ENCODE results near the gene OTOF. TPM values are rescaled to one million over a fixed set of nuclear protein-coding genes. Genes with fewer than 3 reads are reported as not detected.
A peak's percentile ranks its signal among the peaks of the same experiment; 100 is the strongest.
"Not testable (repeated sequence)": the region's sequence is repeated elsewhere in the genome, so short reads cannot be mapped to it uniquely, and the experiment has no call there.

Gene OTOF
- total RNA-seq, 1 donor from 2014 or later, result not detected

DNA sequence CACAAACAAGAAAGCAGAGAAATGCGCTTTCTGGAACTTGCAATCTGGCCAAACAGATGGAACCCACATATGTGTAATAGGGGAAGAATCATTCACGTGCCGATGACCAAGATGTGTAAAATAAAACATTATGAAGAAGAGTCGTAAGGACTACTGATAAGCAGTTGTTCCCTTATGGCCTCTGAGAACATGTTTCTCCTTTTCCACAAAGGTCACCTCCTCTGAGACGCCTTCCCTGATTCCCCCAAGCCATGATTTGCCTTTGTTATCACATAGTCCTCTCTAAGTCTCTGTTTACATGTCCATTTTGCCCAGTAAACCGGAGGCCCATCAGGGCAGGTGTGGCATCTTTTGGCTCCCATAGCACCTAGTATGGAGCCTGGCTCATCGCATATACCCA, 8.0 kb downstream of the OTOF start:
- no peak for DNase-seq (ENCODE audit: low spot score)
- intact Hi-C loops (cut with DNase I), result no loop called here

DNA sequence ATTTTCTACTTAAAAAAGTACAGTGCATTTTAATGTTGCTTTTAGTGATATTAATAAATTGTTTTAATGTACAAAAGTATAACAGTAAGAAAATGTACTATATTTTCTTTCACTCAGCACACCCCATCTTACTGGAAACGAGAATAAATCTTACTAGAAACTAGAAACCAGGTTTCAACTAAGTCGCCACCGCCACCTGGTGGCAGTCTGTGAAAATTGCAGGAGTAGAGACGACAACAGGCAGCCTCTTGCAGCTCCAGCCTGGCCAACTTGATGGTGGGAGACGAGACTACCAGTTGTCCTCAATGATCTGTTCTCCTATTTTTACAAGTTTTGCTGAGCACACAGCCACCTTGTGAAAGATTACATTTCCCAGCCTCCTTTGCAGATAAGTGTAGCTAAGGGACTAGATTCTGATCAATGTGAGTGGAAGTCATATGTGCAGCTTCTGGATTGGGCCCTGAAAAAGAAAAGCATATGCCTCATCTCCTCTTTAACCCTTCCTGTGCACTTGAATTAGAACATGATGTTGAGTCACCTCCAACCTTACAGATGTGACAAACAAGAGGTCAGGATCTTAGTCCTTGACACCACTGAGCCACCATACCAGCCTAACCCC, 8.7 kb downstream of the OTOF start:
- DNase-seq (ENCODE audit: low spot score), result peak; percentile 83

DNA sequence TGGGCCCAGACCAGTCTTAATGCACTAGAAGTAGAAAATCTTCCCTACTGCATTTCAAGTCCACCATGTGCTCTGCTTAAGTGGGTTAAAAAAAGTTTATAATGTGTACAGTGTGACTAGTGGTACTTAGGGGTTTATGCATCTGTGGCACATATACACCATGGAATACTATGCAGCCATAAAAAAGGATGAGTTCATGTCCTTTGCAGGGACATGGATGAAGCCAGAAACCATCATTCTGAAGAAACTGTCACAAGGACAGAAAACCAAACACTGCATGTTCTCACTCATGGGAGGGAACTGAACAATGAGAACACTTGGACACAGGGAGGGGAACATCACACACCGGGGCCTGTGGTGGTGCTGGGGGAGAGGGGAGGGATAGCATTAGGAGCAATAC, 9.4 kb downstream of the OTOF start:
- DNase-seq (ENCODE audit: low spot score); intact Hi-C loops (cut with DNase I): not testable (repeated sequence)

More for the DNA sequence above, 8.7 kb downstream of the OTOF start:
- intact Hi-C loops (cut with DNase I), result no loop called here

- no peak for DNase-seq (ENCODE audit: low spot score)
- intact Hi-C loops (cut with DNase I), result no loop called here
Measured at GRCh38 chr2:26466662-26467310, 11.1 kb downstream of the OTOF start.

DNA sequence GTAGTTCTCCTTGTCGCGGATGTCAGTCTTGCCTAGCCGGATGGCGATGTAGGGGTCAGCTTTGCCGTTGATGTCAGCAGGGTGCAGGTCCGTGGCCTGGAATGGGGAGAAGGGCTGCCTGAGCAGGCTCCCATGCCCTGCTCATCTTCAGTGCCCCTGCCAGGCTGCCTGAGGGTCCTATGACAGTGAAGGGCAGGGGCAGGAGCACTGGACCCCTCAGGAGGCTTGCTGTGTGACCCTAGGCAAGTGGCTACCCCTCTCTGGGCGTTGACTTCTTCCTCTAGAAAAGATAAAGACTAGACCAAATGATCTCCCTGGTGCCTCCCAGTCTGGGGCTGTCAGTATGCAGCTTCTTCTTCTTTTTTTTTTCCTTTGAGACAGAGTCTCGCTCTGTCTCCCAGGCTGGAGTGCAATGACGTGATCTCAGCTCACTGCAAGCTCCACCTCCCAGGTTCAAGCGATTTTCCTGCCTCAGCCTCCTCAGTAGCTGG, 11.9 kb downstream of the OTOF start:
- intact Hi-C loops (cut with DNase I), result no loop called here
- DNase-seq (ENCODE audit: low spot score), result no peak

GRCh38 chr2:26465266-26465925, 12.5 kb downstream of the OTOF start:
- intact Hi-C loops (cut with DNase I), result no loop called here
- DNase-seq (ENCODE audit: low spot score), result no peak

DNA sequence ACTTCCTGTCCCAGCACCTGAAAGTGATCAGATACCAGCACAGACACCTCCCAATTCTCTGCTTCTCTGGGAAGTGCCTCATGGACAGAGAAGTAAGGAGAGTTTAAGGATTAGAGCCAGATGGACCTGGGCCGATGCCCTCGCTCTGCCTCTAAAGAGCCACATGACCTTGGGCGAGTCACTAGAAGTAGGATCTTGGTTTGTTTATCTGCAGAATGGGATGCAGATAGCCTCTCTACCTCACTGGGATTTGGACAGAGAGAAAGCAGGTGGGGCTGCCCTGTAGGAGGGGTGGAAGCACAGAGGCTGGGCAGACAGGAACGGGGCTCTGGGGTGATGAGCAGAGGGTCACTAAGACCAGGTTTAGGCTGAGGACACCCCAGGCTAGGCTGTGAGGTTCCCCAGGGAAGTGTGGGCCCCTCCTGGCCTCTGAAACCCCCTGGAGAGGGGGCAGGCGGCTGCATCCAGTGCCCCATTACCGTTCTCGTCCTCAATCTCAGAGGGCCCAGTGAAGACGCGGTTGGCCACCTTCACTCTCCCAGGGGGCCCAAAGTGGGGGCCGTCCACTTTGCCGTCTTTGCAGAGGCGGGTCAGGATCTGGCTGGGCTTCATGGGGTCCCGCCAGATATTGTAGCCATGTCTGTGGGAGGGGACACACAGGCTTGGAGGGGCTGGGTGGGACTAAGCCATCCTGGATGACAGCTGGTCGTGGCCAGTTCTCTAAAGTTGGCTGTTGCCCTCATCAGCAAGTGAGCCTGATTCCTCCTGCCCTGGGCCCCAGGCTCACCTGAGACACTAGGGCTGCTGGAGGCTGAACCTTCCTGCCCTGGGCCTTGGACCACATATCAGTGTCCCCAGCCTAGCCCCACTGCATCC, 13.3 kb downstream of the OTOF start:
- DNase-seq (ENCODE audit: low spot score), result peak; percentile 31
- intact Hi-C loops (cut with DNase I), result no loop called here

DNA sequence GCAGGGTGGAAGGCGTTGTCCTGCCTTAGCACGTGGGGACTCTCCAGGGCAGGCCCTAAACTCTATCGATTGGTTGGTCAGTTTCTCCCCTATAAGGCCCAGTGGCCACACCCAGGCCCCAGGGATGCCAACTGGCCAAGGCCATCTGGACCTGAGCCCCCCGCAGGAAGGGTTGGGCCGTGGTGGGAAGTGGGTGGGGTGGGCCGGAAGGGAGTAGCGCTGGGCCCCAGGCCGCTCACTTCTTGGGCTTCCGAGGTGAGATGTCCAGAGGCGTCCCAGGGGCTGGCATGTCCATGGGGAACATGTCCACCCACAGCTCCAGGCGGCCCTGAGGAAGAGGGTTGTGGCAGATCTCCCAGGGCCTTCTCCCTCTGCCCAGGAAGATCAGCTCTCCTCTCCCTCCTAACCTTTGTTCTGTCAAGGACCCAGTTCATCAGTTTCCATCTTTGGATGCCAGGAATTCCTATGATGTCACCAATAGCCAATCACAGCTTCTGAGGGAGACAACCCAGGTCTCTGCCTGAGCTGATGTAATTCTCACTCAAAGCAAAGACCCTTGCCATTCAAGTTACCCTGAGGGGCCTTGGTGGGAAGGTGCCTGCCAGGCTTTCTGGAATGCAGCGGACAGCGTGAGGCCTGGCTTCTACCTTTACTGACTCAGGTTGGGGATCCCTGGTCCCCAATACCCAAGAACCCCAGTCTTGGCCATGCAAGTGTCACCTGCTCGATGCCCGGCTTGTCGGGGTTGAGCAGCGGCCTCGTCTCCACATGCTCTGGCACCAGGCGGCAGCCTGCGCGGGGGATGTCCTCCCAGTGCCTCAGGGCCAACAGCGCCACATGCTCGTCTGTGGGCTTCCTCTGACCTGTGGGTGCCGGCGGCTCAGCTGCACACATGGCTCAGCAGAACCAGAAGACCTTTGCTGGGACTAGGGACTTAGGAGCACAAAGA, 14.4 kb downstream of the OTOF start:
- peak; percentile 62 for DNase-seq (ENCODE audit: low spot score)
- intact Hi-C loops (cut with DNase I), result no loop called here

DNA sequence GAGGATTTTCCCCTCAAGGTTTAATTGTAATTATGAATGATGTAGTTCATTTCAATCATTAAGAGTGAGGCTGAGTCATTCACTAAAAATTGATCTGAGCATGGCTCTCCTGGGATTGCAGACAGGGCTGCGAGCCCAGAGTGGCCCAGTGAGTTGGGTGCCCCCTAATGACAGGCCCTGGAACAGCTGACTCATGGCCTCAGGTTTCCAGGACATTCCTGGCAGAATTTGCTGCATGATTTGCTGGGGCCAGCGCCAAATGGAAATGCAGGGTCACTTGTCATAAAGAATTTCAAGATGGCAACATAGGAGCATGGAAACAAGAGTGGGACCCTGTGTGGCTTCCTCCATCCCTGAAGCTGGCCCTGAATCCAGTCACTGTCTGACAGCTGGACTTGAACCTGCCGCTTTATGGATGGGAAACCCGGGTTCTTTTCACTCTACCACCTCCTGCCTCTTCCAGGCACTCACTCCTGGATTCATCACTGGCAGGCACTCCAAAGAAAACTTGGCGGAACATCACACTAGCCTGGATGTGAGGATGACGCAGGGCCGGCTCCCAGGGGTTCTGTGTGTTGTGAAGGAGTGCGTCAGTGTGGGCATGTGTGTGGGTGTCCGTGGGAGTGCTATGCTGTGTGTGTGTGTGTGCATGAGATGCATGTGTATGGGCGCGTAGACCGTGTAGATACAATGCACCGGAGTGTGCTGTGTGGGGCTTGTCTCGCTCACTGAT, 15.2 kb downstream of the OTOF start:
- no peak for DNase-seq (ENCODE audit: low spot score)

DNA sequence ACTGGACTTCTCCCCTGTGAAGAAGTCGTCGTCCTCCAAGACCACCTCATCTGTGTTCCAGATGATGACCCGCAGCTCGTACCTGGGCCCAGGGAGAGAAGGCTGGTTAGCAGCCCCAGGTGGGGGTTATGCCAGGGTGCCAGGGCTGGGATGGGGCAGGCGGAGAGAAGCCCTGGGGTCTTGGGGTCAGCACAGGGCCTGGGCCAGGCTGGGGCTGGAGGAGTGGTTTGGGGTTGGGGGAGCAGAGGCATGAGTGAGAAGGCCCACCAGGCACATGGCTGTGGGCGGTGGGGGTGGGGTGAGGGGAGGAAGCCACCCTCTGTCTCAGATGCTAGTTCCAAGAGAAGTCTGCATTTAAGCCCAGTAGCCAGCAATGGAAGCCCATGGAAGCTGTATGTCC, 15.8 kb downstream of the OTOF start:
- DNase-seq (ENCODE audit: low spot score), result no peak
- intact Hi-C loops (cut with DNase I), result no loop called here

More for the DNA sequence above, 15.2 kb downstream of the OTOF start:
- intact Hi-C loops (cut with DNase I), result no loop called here

DNA sequence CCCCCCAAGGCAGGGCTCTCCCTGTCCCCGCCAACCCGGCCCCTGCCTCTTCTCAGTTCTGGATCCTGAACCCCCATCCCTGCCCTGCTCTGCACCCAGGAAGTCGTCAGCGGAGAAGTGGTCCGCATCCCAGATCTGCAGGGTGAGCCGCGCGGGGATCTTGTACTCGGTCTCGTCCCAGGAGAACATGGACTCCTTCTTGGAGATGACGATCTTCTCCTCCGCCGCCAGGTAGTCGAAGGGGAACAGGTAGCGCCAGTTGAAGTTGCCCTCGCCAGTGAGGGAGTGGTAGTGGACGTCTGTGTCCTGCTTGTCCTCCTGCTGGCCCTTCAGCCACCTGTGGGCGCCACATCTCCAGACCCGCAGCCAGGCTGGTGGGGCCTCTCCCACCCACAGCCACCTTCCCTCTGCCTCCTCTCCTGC, 16.3 kb downstream of the OTOF start:
- intact Hi-C loops (cut with DNase I), result no loop called here
- no peak for DNase-seq (ENCODE audit: low spot score)

GRCh38 chr2:26460613-26461031, 17.3 kb downstream of the OTOF start:
- peak; percentile 39 for DNase-seq (ENCODE audit: low spot score)
- intact Hi-C loops (cut with DNase I), result no loop called here

GRCh38 chr2:26459991-26460612, 17.8 kb downstream of the OTOF start:
- DNase-seq (ENCODE audit: low spot score), result peak; percentile 49
- intact Hi-C loops (cut with DNase I), result no loop called here

DNA sequence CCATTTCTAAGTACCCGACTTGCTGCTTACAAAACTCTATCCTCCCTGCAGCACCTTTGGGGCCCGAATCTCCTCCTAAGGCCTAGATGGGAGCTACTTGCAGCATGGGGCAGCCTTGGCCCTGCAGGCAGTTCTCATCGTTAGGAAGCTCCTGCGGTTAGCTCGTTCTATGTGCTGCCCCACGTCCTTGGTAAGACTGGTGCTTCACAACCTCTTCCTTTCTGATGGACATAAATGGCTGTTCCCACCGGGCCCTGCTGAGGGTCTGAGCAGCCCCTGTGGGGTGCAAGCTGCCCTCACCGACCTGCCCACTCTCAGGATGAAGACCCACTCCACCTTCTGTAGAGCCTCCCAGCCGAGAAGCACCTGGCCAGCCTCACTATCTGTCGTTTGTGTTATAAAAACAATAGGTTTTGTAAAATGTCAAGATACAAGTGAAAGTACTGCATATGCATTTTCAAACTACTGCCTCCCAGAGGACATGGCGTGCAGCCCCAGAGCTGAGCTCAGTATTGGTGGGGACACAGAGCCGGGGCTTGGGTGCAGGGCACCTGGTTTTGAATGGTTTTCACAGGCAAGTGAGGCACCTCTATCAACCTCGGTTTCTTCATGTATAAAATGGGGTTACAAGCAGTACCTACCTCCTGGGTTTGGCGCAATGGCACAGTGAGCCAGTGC, 19.4 kb downstream of the OTOF start:
- no peak for DNase-seq (ENCODE audit: low spot score)

DNA sequence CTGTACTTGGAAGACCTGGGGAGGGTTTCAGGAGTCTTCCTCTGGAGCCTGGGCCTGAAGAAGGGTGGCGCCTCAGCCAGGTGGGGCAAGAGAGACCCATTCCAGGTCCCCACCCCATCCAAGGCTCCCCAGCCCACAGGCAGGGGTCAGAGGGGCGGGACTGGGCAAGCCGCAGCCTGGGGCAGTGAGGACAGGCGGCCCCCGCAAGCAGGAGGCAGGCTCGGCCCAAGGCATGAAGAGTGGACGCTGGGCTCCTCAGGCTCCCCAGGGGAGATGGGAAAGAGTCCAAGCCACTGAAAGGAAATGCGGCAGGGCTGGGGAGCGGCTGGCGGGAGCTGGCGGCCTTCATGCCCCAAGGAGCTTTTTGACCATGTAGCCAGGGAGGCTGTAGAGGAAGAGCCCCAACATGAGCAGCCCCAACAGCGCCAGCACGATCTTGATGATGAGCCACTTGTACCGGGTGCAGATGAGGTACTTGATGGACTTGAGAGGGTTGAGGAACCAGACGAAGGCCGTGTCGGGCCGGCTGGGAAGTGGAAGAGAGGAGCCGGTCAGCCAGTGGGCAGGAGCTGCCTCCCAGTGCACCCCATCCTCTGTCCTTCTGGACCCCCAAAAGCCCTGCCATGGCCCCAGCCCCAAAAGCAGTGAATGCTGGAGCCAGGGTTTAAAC, 20.1 kb downstream of the OTOF start:
- DNase-seq (ENCODE audit: low spot score), result no peak
- intact Hi-C loops (cut with DNase I), result no loop called here

More for the DNA sequence above, 19.4 kb downstream of the OTOF start:
- intact Hi-C loops (cut with DNase I), result no loop called here

DNA sequence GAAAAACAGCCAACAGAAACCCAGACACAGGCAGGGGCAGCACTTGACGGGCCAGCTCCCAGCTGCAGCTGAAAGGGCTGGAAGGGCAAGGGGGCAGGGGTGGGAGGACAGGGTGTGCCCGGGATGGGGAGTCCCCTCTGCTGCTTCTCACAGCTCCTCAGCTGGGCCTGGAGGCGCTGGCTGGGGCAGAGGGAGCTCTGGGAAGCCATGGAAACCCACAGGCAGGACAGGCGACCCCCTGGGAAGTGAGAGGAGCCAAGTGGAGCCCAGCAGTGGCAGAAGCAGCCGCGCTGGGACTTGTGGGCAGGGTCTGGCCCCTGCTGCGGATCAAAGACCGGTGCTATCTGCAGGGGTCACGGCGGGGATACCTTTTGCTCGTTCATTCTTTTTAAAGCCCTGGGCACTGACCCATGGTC, 20.7 kb downstream of the OTOF start:
- intact Hi-C loops (cut with DNase I), result no loop called here
- DNase-seq (ENCODE audit: low spot score), result no peak
